ENCODE measurements around the gene MMP11.

The MMP11 gene

GRCh38 chr22:23787910-23788309 is 15.3 kb downstream of the MMP11 start:
- no peak for ATAC-seq (replicated peaks)
- H3K27ac Mint-ChIP-seq, result peak overlapping the region; percentile 90 to 92
- no peaks in the 10 kb centered on the region for H3K27me3 Mint-ChIP-seq
- no peaks in the 10 kb centered on the region for H3K9me3 Mint-ChIP-seq
- H3K4me3 Mint-ChIP-seq, result peak overlapping the region; percentile 81 to 85
- peaks cover 13 to 22% of the 10 kb centered on the region in 2 donors for H3K4me1 Mint-ChIP-seq (ENCODE audit: low read depth in 2 of 2)
- no peak for DNase-seq
- no peaks in the 10 kb centered on the region for H3K36me3 Mint-ChIP-seq (ENCODE audit: insufficient read depth)

- DNase-seq (no peak), ATAC-seq (replicated peaks) (no peak)
- peaks cover 13 to 27% of the 10 kb centered on the region in 2 donors for H3K4me1 Mint-ChIP-seq (ENCODE audit: low read depth in 2 of 2)
- peak overlapping the region in 1 of 2 donors; percentile 66 for H3K27ac Mint-ChIP-seq
- no peaks in the 10 kb centered on the region for H3K9me3 Mint-ChIP-seq
- H3K27me3 Mint-ChIP-seq, result no peaks in the 10 kb centered on the region
- peaks cover 10% of the 10 kb centered on the region for H3K36me3 Mint-ChIP-seq (ENCODE audit: insufficient read depth)
- H3K4me3 Mint-ChIP-seq, result peak overlapping the region; percentile 81 to 85
These were observed 16.5 kb downstream of the MMP11 start for GRCh38 chr22:23789121-23789520.

GRCh38 chr22:23789638-23790037 is 17.0 kb downstream of the MMP11 start:
- no peak for ATAC-seq (replicated peaks)
- peaks cover 12 to 27% of the 10 kb centered on the region in 2 donors for H3K4me1 Mint-ChIP-seq (ENCODE audit: low read depth in 2 of 2)
- H3K36me3 Mint-ChIP-seq (ENCODE audit: insufficient read depth), result peaks cover 15% of the 10 kb centered on the region
- no peaks in the 10 kb centered on the region for H3K9me3 Mint-ChIP-seq
- H3K4me3 Mint-ChIP-seq, result no peak overlapping the region
- no peak for DNase-seq
- H3K27ac Mint-ChIP-seq, result peak overlapping the region in 1 of 2 donors; percentile 42
- H3K27me3 Mint-ChIP-seq, result no peaks in the 10 kb centered on the region

GRCh38 chr22:23790819-23791737 is 18.4 kb downstream of the MMP11 start:
- Mint-ChIP-seq H3K36me3 (ENCODE audit: insufficient read depth) (peaks cover 27% of the 10 kb centered on the region), H3K4me3 (no peak overlapping the region), H3K9me3 (no peaks in the 10 kb centered on the region), H3K4me1 (ENCODE audit: low read depth in 2 of 2) (peaks cover 12 to 27% of the 10 kb centered on the region in 2 donors), H3K27ac (no peak overlapping the region), H3K27me3 (no peaks in the 10 kb centered on the region)
- DNase-seq (no peak), ATAC-seq (replicated peaks) (no peak)

- H3K4me3 Mint-ChIP-seq, result no peak overlapping the region
- no peak overlapping the region for H3K27ac Mint-ChIP-seq
These were observed 19.3 kb downstream of the MMP11 start for GRCh38 chr22:23791738-23792645.

GRCh38 chr22:23793326-23793725 is 20.7 kb downstream of the MMP11 start:
- no peak for ATAC-seq (replicated peaks)
- peaks cover 45% of the 10 kb centered on the region for H3K36me3 Mint-ChIP-seq (ENCODE audit: insufficient read depth)
- no peaks in the 10 kb centered on the region for H3K27me3 Mint-ChIP-seq
- no peak overlapping the region for H3K4me3 Mint-ChIP-seq
- H3K9me3 Mint-ChIP-seq, result no peaks in the 10 kb centered on the region
- no peak overlapping the region for H3K27ac Mint-ChIP-seq
- no peak for DNase-seq
- H3K4me1 Mint-ChIP-seq (ENCODE audit: low read depth in 2 of 2), result peaks cover 9 to 22% of the 10 kb centered on the region in 2 donors

More at GRCh38 chr22:23791738-23792645, 19.3 kb downstream of the MMP11 start:
- peaks cover 36% of the 10 kb centered on the region for H3K36me3 Mint-ChIP-seq (ENCODE audit: insufficient read depth)
- H3K4me1 Mint-ChIP-seq (ENCODE audit: low read depth in 2 of 2), result peaks cover 9 to 22% of the 10 kb centered on the region in 2 donors
- no peaks in the 10 kb centered on the region for H3K9me3 Mint-ChIP-seq
- DNase-seq, result no peak
- no peaks in the 10 kb centered on the region for H3K27me3 Mint-ChIP-seq
- ATAC-seq (replicated peaks), result no peak

- Mint-ChIP-seq H3K27ac (no peak overlapping the region), H3K36me3 (ENCODE audit: insufficient read depth) (peaks cover 72% of the 10 kb centered on the region)
- DNase-seq, result no peak
These were observed 23.8 kb downstream of the MMP11 start for GRCh38 chr22:23796461-23796860.

GRCh38 chr22:23800297-23801237 is 27.9 kb downstream of the MMP11 start:
- peaks cover 4 to 8% of the 10 kb centered on the region in 2 donors for H3K4me1 Mint-ChIP-seq (ENCODE audit: low read depth in 2 of 2)
- peak overlapping the region in 1 of 2 donors; percentile 30 for H3K27ac Mint-ChIP-seq
- H3K27me3 Mint-ChIP-seq, result no peaks in the 10 kb centered on the region
- H3K36me3 Mint-ChIP-seq (ENCODE audit: insufficient read depth), result peaks cover 60% of the 10 kb centered on the region
- no peak for DNase-seq
- H3K4me3 Mint-ChIP-seq, result no peak overlapping the region
- H3K9me3 Mint-ChIP-seq, result no peaks in the 10 kb centered on the region
- ATAC-seq (replicated peaks), result no peak

More at GRCh38 chr22:23796461-23796860, 23.8 kb downstream of the MMP11 start:
- H3K9me3 Mint-ChIP-seq, result no peaks in the 10 kb centered on the region
- ATAC-seq (replicated peaks), result no peak
- no peaks in the 10 kb centered on the region for H3K27me3 Mint-ChIP-seq
- peaks cover 1 to 13% of the 10 kb centered on the region in 2 donors for H3K4me1 Mint-ChIP-seq (ENCODE audit: low read depth in 2 of 2)
- H3K4me3 Mint-ChIP-seq, result no peak overlapping the region

GRCh38 chr22:23801238-23801821 is 28.7 kb downstream of the MMP11 start:
- no peak for DNase-seq
- no peak for ATAC-seq (replicated peaks)
- H3K27me3 Mint-ChIP-seq, result no peaks in the 10 kb centered on the region
- H3K36me3 Mint-ChIP-seq (ENCODE audit: insufficient read depth), result peaks cover 61% of the 10 kb centered on the region
- H3K4me3 Mint-ChIP-seq, result no peak overlapping the region
- H3K4me1 Mint-ChIP-seq (ENCODE audit: low read depth in 2 of 2), result peaks cover 4 to 8% of the 10 kb centered on the region in 2 donors
- no peaks in the 10 kb centered on the region for H3K9me3 Mint-ChIP-seq
- H3K27ac Mint-ChIP-seq, result peak overlapping the region in 1 of 2 donors; percentile 30

GRCh38 chr22:23801886-23802377 is 29.3 kb downstream of the MMP11 start:
- no peaks in the 10 kb centered on the region for H3K9me3 Mint-ChIP-seq
- no peak for DNase-seq
- no peak overlapping the region for H3K4me3 Mint-ChIP-seq
- ATAC-seq (replicated peaks), result no peak
- H3K36me3 Mint-ChIP-seq (ENCODE audit: insufficient read depth), result peaks cover 61% of the 10 kb centered on the region
- H3K27ac Mint-ChIP-seq, result peak overlapping the region; percentile 30 to 70
- H3K4me1 Mint-ChIP-seq (ENCODE audit: low read depth in 2 of 2), result peaks cover 3 to 8% of the 10 kb centered on the region in 2 donors
- H3K27me3 Mint-ChIP-seq, result no peaks in the 10 kb centered on the region

- Mint-ChIP-seq H3K4me1 (ENCODE audit: low read depth in 2 of 2) (peaks cover 3 to 8% of the 10 kb centered on the region in 2 donors), H3K27me3 (no peaks in the 10 kb centered on the region), H3K4me3 (peak overlapping the region in 1 of 2 donors; percentile 22), H3K36me3 (ENCODE audit: insufficient read depth) (peaks cover 65% of the 10 kb centered on the region), H3K27ac (peak overlapping the region in 1 of 2 donors; percentile 74), H3K9me3 (no peaks in the 10 kb centered on the region)
- DNase-seq (no peak), ATAC-seq (replicated peaks) (no peak)
These were observed 30.6 kb downstream of the MMP11 start for GRCh38 chr22:23803001-23803819.

Data from effector memory CD8-positive, alpha-beta T cell (primary cell).